Activated CD4-positive, alpha-beta T cell treated with anti-CD3 and anti-CD28 coated beads for 36 hours (primary cell): ENCODE measurements around the gene NDUFB7. TPM values are rescaled to one million over a fixed set of nuclear protein-coding genes. Genes with fewer than 3 reads are reported as not detected.
A peak's percentile ranks its signal among the peaks of the same experiment; 100 is the strongest.
"Not testable (repeated sequence)": the region's sequence is repeated elsewhere in the genome, so short reads cannot be mapped to it uniquely, and the experiment has no call there.

Source experiments
- ATAC-seq: fragments of 200-7000 bp; cut with Tn5 transposase; one replicate; pipeline ENCODE4 v1.10.0; 2021; ENCODE audit warnings: mild to moderate bottlenecking, moderate library complexity
- CTCF ChIA-PET: fragments of 350-600 bp; sonication (Branson Sonifier 250); formaldehyde crosslinking; loops from one replicate; lab custom pipeline; 2021; ENCODE audit warnings: antibody characterized with exemption; lab: Charles Lee
- POLR2A ChIA-PET: fragments of 350-600 bp; sonication (Branson Sonifier 250); formaldehyde crosslinking; loops from one replicate; lab custom pipeline; 2021; ENCODE audit warnings: antibody characterized with exemption, inconsistent platforms; lab: Charles Lee
- DNase-seq: peaks from one replicate; pipeline ENCODE4 v3.0.0-alpha.2; 2020
- H3K27ac Mint-ChIP-seq: one replicate; pipeline ENCODE4 v1.8.0; 2021; ENCODE audit warnings: mixed read lengths
- H3K27me3 Mint-ChIP-seq: one replicate; pipeline ENCODE4 v1.8.0; 2021; ENCODE audit warnings: mixed read lengths
- H3K36me3 Mint-ChIP-seq: one replicate; pipeline ENCODE4 v1.8.0; 2021; ENCODE audit warnings: low read depth, mixed read lengths
- H3K4me1 Mint-ChIP-seq: one replicate; pipeline ENCODE4 v1.8.0; 2021; ENCODE audit warnings: mixed read lengths
- H3K4me3 Mint-ChIP-seq: one replicate; pipeline ENCODE4 v1.8.0; 2021; ENCODE audit warnings: mild to moderate bottlenecking, moderate library complexity, mixed read lengths
- H3K9me3 Mint-ChIP-seq: one replicate; pipeline ENCODE4 v1.8.0; 2021; ENCODE audit warnings: low read depth, mixed read lengths
- intact Hi-C, 2 experiments: fragments of 100-400 bp; cut with DNase I in 1 of 2; cut with micrococcal nuclease in 1 of 2; formaldehyde crosslinking; loops; one replicate each; pipeline versions ENCODE4 v1.14.2 to v1.15.1; 2022 to 2024; cut with DNase I, micrococcal nuclease
- total RNA-seq, 2 experiments: library from RNA; stranded (reverse); gene quantifications; one replicate each; pipeline ENCODE4 v1.2.3, GENCODE V29; 2021

Gene NDUFB7
- total RNA-seq, 2 experiments from 2014 or later = 112 to 121 TPM

- Mint-ChIP-seq H3K27ac (no peak overlapping the region), H3K4me3 (no peak overlapping the region), H3K36me3 (peaks cover 3% of the 10 kb centered on the region), H3K27me3 (peaks cover 8% of the 10 kb centered on the region), H3K4me1 (peaks cover 9% of the 10 kb centered on the region), H3K9me3 (peaks cover 8% of the 10 kb centered on the region)
- DNase-seq (no peak), ATAC-seq (no peak)
- intact Hi-C loops = no loop called here
- ChIA-PET CTCF (interaction anchor here (0.5 kb wide), 1 partner anchor 187 kb away, joined by 3 read pairs; no protein-coding TSS in a partner anchor), POLR2A (no interaction called here)
Observed at GRCh38 chr19:14599548-14600147, 27.8 kb upstream of the NDUFB7 start.

GRCh38 chr19:14595558-14595957 lies 23.7 kb upstream of the NDUFB7 start:
- H3K4me3 Mint-ChIP-seq = no peak overlapping the region
- H3K9me3 Mint-ChIP-seq = peaks cover 6% of the 10 kb centered on the region
- peaks cover 10% of the 10 kb centered on the region for H3K27me3 Mint-ChIP-seq
- DNase-seq (no peak), ATAC-seq (no peak)
- ChIA-PET POLR2A (no interaction called here), CTCF (interaction anchor here (0.6 kb wide), 1 partner anchor 1024 kb away, joined by 3 read pairs; no protein-coding TSS in a partner anchor)
- H3K36me3 Mint-ChIP-seq = peaks cover 3% of the 10 kb centered on the region
- H3K27ac Mint-ChIP-seq = no peak overlapping the region
- no peaks in the 10 kb centered on the region for H3K4me1 Mint-ChIP-seq
- intact Hi-C loops = no loop called here

DNA sequence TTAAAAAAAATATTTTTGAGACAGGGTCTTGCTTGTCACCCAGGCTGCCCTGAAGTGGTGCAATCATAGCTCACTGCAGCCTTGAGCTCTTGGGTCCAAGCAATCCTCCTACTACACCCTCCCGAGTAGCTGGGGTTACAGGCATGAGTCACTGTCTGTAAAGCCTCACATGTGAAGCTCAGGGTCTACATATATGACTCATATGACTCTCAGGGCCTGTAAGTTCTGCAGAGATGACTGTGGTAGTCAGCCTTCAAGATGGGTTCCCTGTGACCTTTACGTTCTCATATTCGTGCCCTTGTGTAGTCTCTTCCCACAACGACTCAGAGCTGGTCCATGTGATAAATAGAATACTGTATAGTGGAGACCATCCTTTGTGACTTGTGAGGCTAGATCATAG lies 17.6 kb upstream of the NDUFB7 start:
- peak; percentile 42 for ATAC-seq
- H3K9me3 Mint-ChIP-seq, H3K27ac Mint-ChIP-seq, H3K4me1 Mint-ChIP-seq, H3K27me3 Mint-ChIP-seq, DNase-seq, CTCF ChIA-PET, intact Hi-C loops, POLR2A ChIA-PET, H3K36me3 Mint-ChIP-seq, H3K4me3 Mint-ChIP-seq: not testable (repeated sequence)

DNA sequence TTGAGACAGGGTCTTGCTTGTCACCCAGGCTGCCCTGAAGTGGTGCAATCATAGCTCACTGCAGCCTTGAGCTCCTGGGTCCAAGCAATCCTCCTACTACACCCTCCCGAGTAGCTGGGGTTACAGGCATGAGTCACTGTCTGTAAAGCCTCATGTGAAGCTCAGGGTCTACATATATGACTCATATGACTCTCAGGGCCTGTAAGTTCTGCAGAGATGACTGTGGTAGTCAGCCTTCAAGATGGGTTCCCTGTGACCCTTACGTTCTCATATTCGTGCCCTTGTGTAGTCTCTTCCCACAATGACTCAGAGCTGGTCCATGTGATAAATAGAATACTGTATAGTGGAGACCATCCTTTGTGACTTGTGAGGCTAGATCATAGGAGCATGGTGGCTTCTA lies 13.3 kb upstream of the NDUFB7 start:
- POLR2A ChIA-PET = interaction anchor here (0.6 kb wide), 2 partner anchors 13 to 499 kb away, joined by 3 read pairs; partner anchors contain the start of gene NDUFB7
- intact Hi-C loops, H3K36me3 Mint-ChIP-seq, H3K27ac Mint-ChIP-seq, H3K9me3 Mint-ChIP-seq, H3K27me3 Mint-ChIP-seq, CTCF ChIA-PET, H3K4me3 Mint-ChIP-seq: not testable (repeated sequence)
- DNase-seq (peak; percentile 69), ATAC-seq (peak; percentile 92)
- H3K4me1 Mint-ChIP-seq = peaks cover 16% of the 10 kb centered on the region

DNA sequence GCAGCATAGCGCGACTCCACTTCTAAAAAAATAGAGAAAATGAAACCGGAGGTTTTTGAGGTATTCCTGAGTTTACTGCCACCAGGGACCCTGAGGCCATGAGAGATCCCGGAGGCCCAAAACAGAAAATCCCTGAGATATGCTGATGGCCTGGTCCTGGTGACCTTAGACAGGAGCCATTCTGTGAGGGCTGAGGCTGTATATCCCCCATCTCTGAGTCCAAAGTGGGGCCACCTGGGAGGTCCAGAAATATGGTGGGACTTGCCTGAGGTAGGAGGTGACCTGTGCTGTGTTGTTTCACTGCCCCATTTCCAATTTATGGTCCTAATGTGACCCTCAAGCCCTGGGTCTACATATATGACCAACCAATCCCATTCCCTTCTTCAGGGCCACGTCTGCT lies 12.5 kb upstream of the NDUFB7 start:
- intact Hi-C loops, DNase-seq, H3K27me3 Mint-ChIP-seq, POLR2A ChIA-PET, H3K27ac Mint-ChIP-seq, CTCF ChIA-PET, H3K4me3 Mint-ChIP-seq, ATAC-seq, H3K9me3 Mint-ChIP-seq, H3K36me3 Mint-ChIP-seq: not testable (repeated sequence)
- peaks cover 16% of the 10 kb centered on the region for H3K4me1 Mint-ChIP-seq

- intact Hi-C loops = no loop called here
- Mint-ChIP-seq H3K4me1 (peaks cover 20% of the 10 kb centered on the region), H3K36me3 (no peaks in the 10 kb centered on the region), H3K4me3 (peak within 1 kb of the TSS; percentile 37), H3K27ac (no peak within 1 kb of the TSS), H3K9me3 (no peaks in the 10 kb centered on the region), H3K27me3 (no peaks in the 10 kb centered on the region)
- ChIA-PET POLR2A (no interaction called here), CTCF (interaction anchor here (0.8 kb wide), 1 partner anchor 103 kb away, joined by 4 read pairs; no protein-coding TSS in a partner anchor)
- no peak for DNase-seq
- no peak for ATAC-seq
Observed at GRCh38 chr19:14582894-14583340, 11.1 kb upstream of the NDUFB7 start, which contains the start of gene CLEC17A. CLEC17A (plus strand) TSS chr19:14583084; CDS start chr19:14583161, 77 bp downstream.

GRCh38 chr19:14580623-14581237 lies 8.9 kb upstream of the NDUFB7 start:
- peaks cover 23% of the 10 kb centered on the region for H3K4me1 Mint-ChIP-seq
- H3K27ac Mint-ChIP-seq = peak overlapping the region; percentile 74
- ChIA-PET POLR2A (no interaction called here), CTCF (interaction anchor here (1.0 to 2.0 kb wide), 5 partner anchors 8 to 109 kb away, joined by 3 to 5 read pairs (median 4); partner anchors contain the start of gene ZNF333)
- intact Hi-C loops = no loop called here
- no peaks in the 10 kb centered on the region for H3K27me3 Mint-ChIP-seq
- H3K36me3 Mint-ChIP-seq = no peaks in the 10 kb centered on the region
- peak; percentile 20 for ATAC-seq
- no peaks in the 10 kb centered on the region for H3K9me3 Mint-ChIP-seq
- no peak overlapping the region for H3K4me3 Mint-ChIP-seq
- DNase-seq = peak; percentile 83

- peak; percentile 45 for DNase-seq
- CTCF ChIA-PET = interaction anchor here (8.5 kb wide), 1 partner anchor 110 kb away, joined by 244 read pairs; the partner anchor contains the start of gene ZNF333
- Mint-ChIP-seq H3K4me3 (peak overlapping the region; percentile 6), H3K27me3 (no peaks in the 10 kb centered on the region), H3K27ac (peak overlapping the region; percentile 60), H3K9me3 (no peaks in the 10 kb centered on the region), H3K36me3 (no peaks in the 10 kb centered on the region), H3K4me1 (peaks cover 25% of the 10 kb centered on the region)
- peak; percentile 13 for ATAC-seq
- intact Hi-C loops = no loop called here
- POLR2A ChIA-PET = no interaction called here
Observed at GRCh38 chr19:14577885-14578427, 6.1 kb upstream of the NDUFB7 start.

- DNase-seq (no peak), ATAC-seq (no peak)
- Mint-ChIP-seq H3K27ac (peak overlapping the region; percentile 53), H3K36me3 (no peaks in the 10 kb centered on the region), H3K4me3 (no peak overlapping the region), H3K27me3 (no peaks in the 10 kb centered on the region), H3K4me1 (peaks cover 22% of the 10 kb centered on the region), H3K9me3 (no peaks in the 10 kb centered on the region)
- ChIA-PET CTCF (interaction anchor here (1.1 to 8.5 kb wide), 2 partner anchors 20 to 110 kb away, joined by 4 to 244 read pairs; partner anchors contain the start of gene ZNF333), POLR2A (no interaction called here)
- intact Hi-C loops = no loop called here
Observed at GRCh38 chr19:14577264-14577663, 5.4 kb upstream of the NDUFB7 start.

- intact Hi-C loops = no loop called here
- no peak for ATAC-seq
- H3K4me3 Mint-ChIP-seq = no peak overlapping the region
Observed at GRCh38 chr19:14576363-14576762, 4.5 kb upstream of the NDUFB7 start.

GRCh38 chr19:14575428-14575980 lies 3.6 kb upstream of the NDUFB7 start:
- ChIA-PET CTCF (interaction anchor here (0.6 to 8.5 kb wide), 2 partner anchors 112 to 212 kb away, joined by 4 to 244 read pairs; partner anchors contain the start of gene ZNF333), POLR2A (no interaction called here)
- no peak for DNase-seq
- no peak overlapping the region for H3K27ac Mint-ChIP-seq
- no peak overlapping the region for H3K4me3 Mint-ChIP-seq
- no peak for ATAC-seq
- H3K9me3 Mint-ChIP-seq = no peaks in the 10 kb centered on the region
- peaks cover 28% of the 10 kb centered on the region for H3K4me1 Mint-ChIP-seq
- H3K27me3 Mint-ChIP-seq = no peaks in the 10 kb centered on the region
- peaks cover 2% of the 10 kb centered on the region for H3K36me3 Mint-ChIP-seq
- intact Hi-C loops = loop anchor here in 1 of 2 experiments (2.0 kb wide), 1 partner anchor 313 kb away; no protein-coding TSS in a partner anchor

More at GRCh38 chr19:14576363-14576762, 4.5 kb upstream of the NDUFB7 start:
- no peak overlapping the region for H3K27ac Mint-ChIP-seq
- DNase-seq = no peak
- ChIA-PET POLR2A (no interaction called here), CTCF (interaction anchor here (0.6 to 8.5 kb wide), 4 partner anchors 20 to 695 kb away, joined by 3 to 244 read pairs (median 4); partner anchors contain the start of gene ZNF333)
- H3K36me3 Mint-ChIP-seq = peaks cover 2% of the 10 kb centered on the region
- H3K4me1 Mint-ChIP-seq = peaks cover 27% of the 10 kb centered on the region
- H3K9me3 Mint-ChIP-seq = no peaks in the 10 kb centered on the region
- no peaks in the 10 kb centered on the region for H3K27me3 Mint-ChIP-seq
